GM23338 (cell line): Measurements from ENCODE around the gene TAF6L. TPM values are rescaled to one million over a fixed set of nuclear protein-coding genes. Genes with fewer than 3 reads are reported as not detected.

Source experiments
- ATAC-seq: fragments of 200-7000 bp; cut with Tn5 transposase; 3 replicates; pipeline ENCODE4 v1.9.1; 2020
- DNase-seq: peaks from one replicate; pipeline ENCODE4 v3.0.0-alpha.2; 2015; ENCODE audit warnings: low spot score
- H2AFZ ChIP-seq: fragments of 200-600 bp; sonication (generic); 2 replicates; pipeline ENCODE4 v1.8.0; 2016; ENCODE audit warnings: antibody characterized with exemption, mild to moderate bottlenecking, moderate library complexity
- H3F3A ChIP-seq: fragments of 200-600 bp; sonication (generic); replicated peaks from 2 replicates; pipeline ENCODE4 v1.8.0; 2017; ENCODE audit warnings: antibody characterized with exemption, mixed run types, low read depth
- H3K27ac ChIP-seq: fragments of 200-600 bp; sonication (generic); 2 replicates; pipeline ENCODE4 v1.6.1; 2016; ENCODE audit warnings: low read depth
- H3K27me3 ChIP-seq: fragments of 200-600 bp; sonication (generic); 2 replicates; pipeline ENCODE4 v1.8.0; 2016; ENCODE audit warnings: mild to moderate bottlenecking, mixed run types, moderate library complexity; ENCODE audit not compliant: insufficient read depth
- H3K36me3 ChIP-seq: fragments of 200-600 bp; sonication (generic); 2 replicates; pipeline ENCODE4 v1.8.0; 2016; ENCODE audit warnings: mild to moderate bottlenecking; ENCODE audit not compliant: insufficient read depth
- H3K4me1 ChIP-seq: fragments of 200-600 bp; sonication (generic); 2 replicates; pipeline ENCODE4 v1.8.0; 2016; ENCODE audit warnings: mild to moderate bottlenecking, moderate library complexity; ENCODE audit not compliant: insufficient read depth
- H3K4me2 ChIP-seq: fragments of 200-600 bp; sonication (generic); 2 replicates; pipeline ENCODE4 v1.7.1; 2017; ENCODE audit warnings: mixed run types
- H3K4me3 ChIP-seq: fragments of 200-600 bp; sonication (generic); 2 replicates; pipeline ENCODE4 v1.6.1; 2016; ENCODE audit warnings: mixed run types
- H3K79me2 ChIP-seq: fragments of 200-600 bp; sonication (generic); replicated peaks from 2 replicates; pipeline ENCODE4 v1.8.0; 2017; ENCODE audit warnings: mild to moderate bottlenecking; ENCODE audit not compliant: insufficient read depth
- H3K9me2 ChIP-seq: fragments of 200-600 bp; sonication (generic); 2 replicates; pipeline ENCODE4 v1.8.0; 2017; ENCODE audit not compliant: insufficient read depth
- H4K20me1 ChIP-seq: fragments of 200-600 bp; sonication (generic); replicated peaks from 2 replicates; pipeline ENCODE4 v1.8.0; 2017; ENCODE audit warnings: mild to moderate bottlenecking; ENCODE audit not compliant: insufficient read depth
- H3K27ac Mint-ChIP-seq: 2 replicates; pipeline ENCODE4 v1.8.0; 2020; ENCODE audit warnings: inconsistent platforms, mild to moderate bottlenecking, moderate library complexity, mixed read lengths
- H3K27me3 Mint-ChIP-seq: 3 replicates; pipeline ENCODE4 v1.8.0; 2022; ENCODE audit warnings: low read depth, mild to moderate bottlenecking, moderate library complexity, mixed read lengths, inconsistent platforms; ENCODE audit not compliant: insufficient read depth, poor library complexity
- H3K36me3 Mint-ChIP-seq: 3 replicates; pipeline ENCODE4 v1.8.0; 2021; ENCODE audit warnings: low read depth, mild to moderate bottlenecking, inconsistent platforms, moderate library complexity, mixed read lengths
- H3K4me1 Mint-ChIP-seq: 3 replicates; pipeline ENCODE4 v1.8.0; 2020; ENCODE audit warnings: mild to moderate bottlenecking, inconsistent platforms, mixed read lengths
- H3K4me3 Mint-ChIP-seq: 3 replicates; pipeline ENCODE4 v1.8.0; 2021; ENCODE audit warnings: moderate library complexity, mild to moderate bottlenecking, inconsistent platforms, mixed read lengths
- H3K9me3 Mint-ChIP-seq: 3 replicates; pipeline ENCODE4 v1.8.0; 2020; ENCODE audit warnings: moderate library complexity, mild to moderate bottlenecking, inconsistent platforms, mixed read lengths
- CREB1 ChIP-seq: fragments of 250-450 bp; sonication (Bioruptor Pico); IDR thresholded peaks from 2 replicates; pipeline ENCODE4 v1.5.0; 2020; ENCODE audit warnings: low read depth, mild to moderate bottlenecking, moderate library complexity
- ETS1 ChIP-seq: IDR thresholded peaks from 2 replicates; pipeline ENCODE4 v1.6.1; 2016; ENCODE audit warnings: antibody characterized with exemption
- EZH2 ChIP-seq: fragments of 200-600 bp; sonication (generic); IDR thresholded peaks from one replicate; pipeline ENCODE4 v1.8.0; 2017; ENCODE audit warnings: antibody characterized with exemption, mild to moderate bottlenecking, low read depth; ENCODE audit not compliant: unreplicated experiment
- JUNB ChIP-seq: IDR thresholded peaks from one replicate; pipeline ENCODE4 v1.6.1; 2016; ENCODE audit warnings: antibody characterized with exemption; ENCODE audit not compliant: unreplicated experiment
- NANOG ChIP-seq: IDR thresholded peaks from 2 replicates; pipeline ENCODE4 v1.6.1; 2016; ENCODE audit warnings: antibody characterized with exemption, borderline replicate concordance
- POLR2AphosphoS5 ChIP-seq: IDR thresholded peaks from 2 replicates; pipeline ENCODE4 v1.6.1; 2016; ENCODE audit warnings: antibody characterized with exemption, low read depth
- REST ChIP-seq: IDR thresholded peaks from one replicate; pipeline ENCODE4 v1.6.1; 2018; ENCODE audit warnings: antibody characterized with exemption; ENCODE audit not compliant: unreplicated experiment
- STAT1 ChIP-seq: IDR thresholded peaks from one replicate; pipeline ENCODE4 v1.6.1; 2016; ENCODE audit warnings: antibody characterized with exemption; ENCODE audit not compliant: unreplicated experiment
- ZNF114 ChIP-seq: fragments of 250-450 bp; sonication (Bioruptor Pico); IDR thresholded peaks from 2 replicates; pipeline ENCODE4 v1.5.0; 2020; ENCODE audit warnings: mild to moderate bottlenecking, moderate library complexity
- ZNF331 ChIP-seq: fragments of 250-450 bp; sonication (Bioruptor Pico); IDR thresholded peaks from 2 replicates; pipeline ENCODE4 v1.5.0; 2020; ENCODE audit warnings: low read depth, mild to moderate bottlenecking, moderate library complexity
- polyA plus RNA-seq: library from polyadenylated mRNA; unstranded; fragments of >200 nt; fragmentation: Nextera tagmentation; extraction: Ambion mirVana; gene quantifications from 2 replicates; pipeline ENCODE4 v1.2.1, GENCODE V29; 2016
- total RNA-seq: library from RNA; depleted of rRNA; stranded (reverse); fragments of >200 nt; shearing (Covaris generic); gene quantifications from 2 replicates; pipeline ENCODE4 v1.2.3, GENCODE V29; 2014
- TF ChIP-seq, protein P1 (sequence below), 2 experiments: fragments of 200-600 bp in 1 of 2; sonication (generic) in 1 of 2; conservative IDR thresholded peaks; 2 replicates each; pipeline versions ENCODE4 v1.5.1 to v1.6.1; 2016 to 2017; ENCODE audit warnings: antibody characterized with exemption in 2 of 2, low read depth in 2 of 2, mild to moderate bottlenecking in 2 of 2, moderate library complexity in 1 of 2

The TAF6L gene
- total and polyA plus RNA-seq, 2 experiments from 2014 or later, result 21.8 to 30.6 TPM

DNA sequence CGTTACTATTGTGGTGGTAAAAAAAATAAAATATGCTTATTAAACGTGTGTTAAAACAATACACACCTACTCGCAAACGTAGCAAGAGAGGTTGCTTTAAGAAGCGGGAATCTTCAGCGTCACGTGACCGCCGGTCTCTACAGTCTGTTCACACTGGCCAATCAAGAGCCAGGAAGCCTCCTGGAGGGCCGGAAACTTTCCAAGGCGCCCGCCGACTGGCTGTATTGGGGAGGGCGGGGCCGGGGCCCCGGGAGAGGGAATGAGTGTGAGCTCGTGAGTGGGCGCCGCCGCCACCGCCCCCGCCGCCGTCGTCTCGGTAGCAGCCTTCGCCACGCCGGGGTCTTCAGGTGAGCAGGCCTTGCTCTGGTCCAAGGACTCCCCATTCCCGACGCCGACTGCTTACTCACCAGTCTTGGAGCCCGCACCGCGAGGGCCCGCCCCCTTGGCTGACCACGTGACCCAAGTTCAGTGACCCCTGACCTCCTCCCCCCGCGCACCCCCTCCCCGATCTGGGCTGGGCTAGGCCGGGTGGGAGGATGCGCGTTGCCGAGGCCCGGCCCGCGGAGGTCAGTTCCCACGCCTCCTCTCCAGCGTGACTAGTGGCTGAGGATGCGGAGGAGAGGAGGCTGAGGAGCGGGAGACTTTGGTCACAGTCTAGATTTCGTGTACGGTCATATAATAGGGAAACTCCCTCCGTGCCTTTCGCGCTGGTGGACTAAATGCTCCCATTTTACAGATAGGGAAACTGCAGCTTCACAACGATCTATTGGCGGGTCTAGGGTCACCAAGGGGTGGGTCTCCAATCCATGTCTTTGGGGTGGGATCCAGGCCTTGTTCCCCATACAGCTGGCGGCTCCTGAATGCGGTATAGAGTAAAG lies at the start of gene TAF6L (continued):
- no peak for TF ChIP-seq ZNF331 (CRISPR knock-in tag)

- no peak overlapping the region for H3K27ac ChIP-seq
- DNase-seq (peak; percentile 24), ATAC-seq (0 out of 3 replicates have a peak, but pooled peaks have one; percentile 17)
- H3K79me2 ChIP-seq, result peaks cover 71% of the 10 kb centered on the region
- peak overlapping the region; percentile 82 for H3K27ac Mint-ChIP-seq
- peaks cover 6% of the 10 kb centered on the region for H3K27me3 Mint-ChIP-seq
- H3K27me3 ChIP-seq, result no peaks in the 10 kb centered on the region
- H3K36me3 Mint-ChIP-seq, result peaks cover 91% of the 10 kb centered on the region
- peaks cover 47% of the 10 kb centered on the region for H4K20me1 ChIP-seq
- no peak overlapping the region for H3K4me3 ChIP-seq
- H2AFZ ChIP-seq, result no peak overlapping the region
- H3F3A ChIP-seq, result peaks cover 66% of the 10 kb centered on the region
- peaks cover 16% of the 10 kb centered on the region for H3K4me1 ChIP-seq
- H3K9me2 ChIP-seq, result no peaks in the 10 kb centered on the region
- H3K4me2 ChIP-seq, result no peak overlapping the region
- H3K4me3 Mint-ChIP-seq, result no peak overlapping the region
- H3K36me3 ChIP-seq, result peaks cover 76% of the 10 kb centered on the region
- H3K4me1 Mint-ChIP-seq, result peaks cover 25% of the 10 kb centered on the region
- no peaks in the 10 kb centered on the region for H3K9me3 Mint-ChIP-seq
- TF ChIP-seq STAT1, result no peak
- TF ChIP-seq, protein P1, sequence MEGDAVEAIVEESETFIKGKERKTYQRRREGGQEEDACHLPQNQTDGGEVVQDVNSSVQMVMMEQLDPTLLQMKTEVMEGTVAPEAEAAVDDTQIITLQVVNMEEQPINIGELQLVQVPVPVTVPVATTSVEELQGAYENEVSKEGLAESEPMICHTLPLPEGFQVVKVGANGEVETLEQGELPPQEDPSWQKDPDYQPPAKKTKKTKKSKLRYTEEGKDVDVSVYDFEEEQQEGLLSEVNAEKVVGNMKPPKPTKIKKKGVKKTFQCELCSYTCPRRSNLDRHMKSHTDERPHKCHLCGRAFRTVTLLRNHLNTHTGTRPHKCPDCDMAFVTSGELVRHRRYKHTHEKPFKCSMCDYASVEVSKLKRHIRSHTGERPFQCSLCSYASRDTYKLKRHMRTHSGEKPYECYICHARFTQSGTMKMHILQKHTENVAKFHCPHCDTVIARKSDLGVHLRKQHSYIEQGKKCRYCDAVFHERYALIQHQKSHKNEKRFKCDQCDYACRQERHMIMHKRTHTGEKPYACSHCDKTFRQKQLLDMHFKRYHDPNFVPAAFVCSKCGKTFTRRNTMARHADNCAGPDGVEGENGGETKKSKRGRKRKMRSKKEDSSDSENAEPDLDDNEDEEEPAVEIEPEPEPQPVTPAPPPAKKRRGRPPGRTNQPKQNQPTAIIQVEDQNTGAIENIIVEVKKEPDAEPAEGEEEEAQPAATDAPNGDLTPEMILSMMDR (conservative IDR thresholded peaks at IDR 0.05; ENCODE audit: low read depth in 2 of 2), result peak; percentile 9 to 23; a peak in 2 of 4 replicates
- no peak for TF ChIP-seq ZNF114 (CRISPR knock-in tag)
- no peak for TF ChIP-seq JUNB
These were observed 49.2 kb upstream of the TAF6L start for GRCh38 chr11:62721994-62722393.

DNA sequence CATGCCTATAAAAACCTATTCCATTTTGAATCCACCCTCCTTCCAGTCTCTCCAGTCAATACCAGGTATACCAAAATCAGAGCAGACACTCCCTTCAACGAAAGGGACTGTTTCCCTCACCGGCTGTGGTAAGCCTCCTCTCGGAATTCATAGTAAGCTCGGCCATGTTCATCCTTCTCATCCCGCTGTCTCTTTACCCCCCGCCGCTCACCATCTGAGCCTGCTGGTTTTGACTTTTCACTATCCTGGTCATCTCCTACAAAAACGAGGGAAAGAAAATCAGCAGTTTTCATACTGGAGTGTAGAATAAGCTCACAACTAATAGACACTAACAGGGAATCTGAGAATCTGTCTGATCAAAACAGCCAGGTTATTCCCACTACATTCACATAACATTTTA lies 47.0 kb upstream of the TAF6L start:
- H3K36me3 Mint-ChIP-seq, result peaks cover 69% of the 10 kb centered on the region
- peaks cover 14% of the 10 kb centered on the region for H3K27me3 Mint-ChIP-seq
- peaks cover 21% of the 10 kb centered on the region for H3K4me1 Mint-ChIP-seq
- DNase-seq, result no peak
- Histone ChIP-seq H3K4me1 (peaks cover 16% of the 10 kb centered on the region), H3K4me2 (peak overlapping the region; percentile 98; the same call in 1 of the 2 replicates), H4K20me1 (peaks cover 47% of the 10 kb centered on the region), H3F3A (peaks cover 61% of the 10 kb centered on the region), H3K27me3 (no peaks in the 10 kb centered on the region), H3K4me3 (peak overlapping the region; percentile 59; the same call in 1 of the 2 replicates), H3K9me2 (no peaks in the 10 kb centered on the region), H3K27ac (no peak overlapping the region), H3K36me3 (peaks cover 56% of the 10 kb centered on the region), H3K79me2 (peaks cover 69% of the 10 kb centered on the region), H2AFZ (no peak overlapping the region)
- H3K27ac Mint-ChIP-seq, result no peak overlapping the region
- H3K4me3 Mint-ChIP-seq, result peak overlapping the region; percentile 98
- ATAC-seq, result no peak
- H3K9me3 Mint-ChIP-seq, result no peaks in the 10 kb centered on the region
- TF ChIP-seq ETS1, result no peak
- TF ChIP-seq CREB1 (CRISPR knock-in tag), result no peak
- TF ChIP-seq JUNB, result no peak
- no peak for TF ChIP-seq NANOG
- no peak for TF ChIP-seq POLR2AphosphoS5
- no peak for TF ChIP-seq EZH2
- no peak for TF ChIP-seq ZNF331 (CRISPR knock-in tag)
- no peak for TF ChIP-seq STAT1
- TF ChIP-seq ZNF114 (CRISPR knock-in tag), result no peak
- TF ChIP-seq, protein P1 (conservative IDR thresholded peaks at IDR 0.05; ENCODE audit: low read depth in 2 of 2), result no peak
- no peak for TF ChIP-seq REST
